ENCODE results near the gene LRRC17.
A peak's percentile ranks its signal among the peaks of the same experiment; 100 is the strongest.

LRRC17 gene

DNA sequence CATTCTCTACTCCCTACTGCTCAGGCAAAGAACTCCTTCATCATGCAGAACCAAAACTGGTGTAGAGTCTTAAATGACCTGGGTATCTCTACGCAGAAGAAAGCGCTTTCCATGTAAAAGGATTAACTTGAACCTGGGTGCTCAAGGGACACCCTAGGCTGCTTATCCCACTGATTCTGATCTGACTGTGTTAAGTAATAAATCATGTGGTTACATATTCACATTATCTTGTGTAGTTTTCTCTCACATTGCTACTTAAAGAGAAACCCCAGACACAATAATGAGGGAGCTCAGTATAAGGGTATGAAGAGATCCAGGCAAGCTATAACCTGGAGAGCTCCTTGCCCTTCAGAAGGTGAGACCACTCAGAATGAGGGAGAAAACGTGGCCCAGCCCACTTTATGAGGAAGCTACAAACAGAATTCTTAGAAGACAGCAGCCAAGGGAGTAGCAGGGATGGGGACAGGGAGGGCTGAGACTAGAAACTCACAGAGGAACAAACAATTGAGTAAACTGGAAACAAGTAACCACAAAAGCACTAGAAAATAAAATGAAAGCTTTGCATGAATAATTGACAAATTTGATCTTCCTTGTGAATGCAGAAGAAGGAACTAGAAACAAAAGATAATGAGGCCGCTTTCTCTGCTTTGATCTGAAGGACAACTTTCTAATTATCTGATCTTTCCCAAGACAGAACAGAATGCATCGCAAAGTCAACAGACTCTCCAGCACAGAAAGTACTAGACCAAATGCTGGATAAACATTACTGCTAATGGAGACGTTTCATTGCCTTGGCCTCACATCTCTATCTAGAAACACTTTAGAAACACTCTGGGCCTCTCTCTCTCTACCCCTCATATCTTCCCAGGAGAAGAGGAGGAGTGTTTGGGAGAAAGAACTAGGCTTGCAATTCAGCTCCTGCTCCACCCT is 76.1 kb downstream of the LRRC17 start:
- DNase-seq (ENCODE audit: low spot score) = no peak

DNA sequence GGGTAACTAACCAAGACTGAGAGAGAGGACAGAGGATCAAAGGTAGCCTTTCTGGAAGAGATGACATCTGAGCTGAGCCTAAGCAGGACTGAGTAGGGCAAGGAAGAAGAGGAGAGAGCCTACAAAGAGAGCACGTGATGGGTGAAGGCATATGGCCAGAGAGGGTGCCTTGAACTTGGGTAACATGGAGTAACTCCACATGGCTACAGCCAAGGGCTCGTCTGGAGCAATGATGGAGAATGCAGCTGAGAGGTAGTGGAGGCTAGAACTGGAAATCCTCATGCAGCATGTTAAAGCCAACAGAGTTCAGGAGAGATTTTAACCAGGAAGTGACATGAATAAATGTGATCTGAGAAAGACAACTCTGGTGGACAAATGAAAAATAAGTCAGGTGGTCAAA is 77.8 kb downstream of the LRRC17 start:
- DNase-seq (ENCODE audit: low spot score) = no peak

DNA sequence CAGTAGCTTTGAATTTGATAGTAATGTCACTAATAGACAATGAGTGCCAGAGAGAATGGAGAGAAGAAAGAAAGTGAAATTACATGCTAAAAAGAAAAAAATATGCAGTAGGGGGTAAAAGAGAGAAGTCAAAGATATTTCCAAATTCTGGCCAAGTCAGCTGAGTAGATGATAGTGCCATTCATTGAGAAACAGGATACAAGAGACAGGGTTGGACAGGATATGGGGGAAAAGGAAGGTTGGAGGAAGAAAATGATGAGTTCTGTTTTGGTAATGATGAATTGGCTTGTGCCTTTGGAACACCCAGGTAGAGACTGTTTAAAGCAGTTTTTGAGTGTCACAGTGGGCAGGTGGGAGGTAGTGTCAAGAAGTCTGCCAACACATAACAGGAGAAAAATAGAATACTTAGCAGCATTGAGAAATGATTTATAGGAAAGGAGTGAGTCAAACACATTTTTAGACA is 78.3 kb downstream of the LRRC17 start:
- DNase-seq (ENCODE audit: low spot score) = peak; percentile 6

DNA sequence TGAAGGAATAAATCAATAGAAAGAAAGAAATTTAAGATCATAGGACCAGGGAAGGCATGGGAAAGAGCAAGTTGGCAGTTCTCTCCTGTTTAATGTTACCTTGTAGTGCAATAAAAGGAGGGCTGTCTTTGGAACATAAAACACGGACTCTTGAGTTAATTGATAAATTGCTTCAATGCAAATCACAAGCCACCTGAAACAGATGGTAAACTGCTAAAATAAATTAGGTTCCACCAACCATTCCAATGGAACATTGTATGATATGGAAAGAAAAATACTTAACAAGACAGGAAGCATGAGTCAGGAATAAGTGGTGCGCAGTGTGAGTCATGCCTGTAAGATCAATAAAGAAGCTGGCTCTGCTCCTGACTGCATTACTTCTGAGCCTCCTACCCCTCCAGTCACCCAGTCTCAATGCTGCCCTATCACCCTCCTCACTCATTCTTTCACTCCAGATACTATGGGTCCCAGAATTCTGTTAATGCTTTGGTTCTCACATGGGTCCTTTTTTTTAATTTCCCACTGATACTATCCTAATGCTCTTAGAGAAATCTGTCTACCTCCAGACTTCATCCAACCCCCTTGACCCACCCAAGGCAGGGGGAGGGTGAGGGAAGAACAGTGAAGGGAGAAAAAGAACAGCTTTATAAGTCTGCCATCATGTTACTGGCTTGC is 78.9 kb downstream of the LRRC17 start:
- DNase-seq (ENCODE audit: low spot score) = peak; percentile 47

DNA sequence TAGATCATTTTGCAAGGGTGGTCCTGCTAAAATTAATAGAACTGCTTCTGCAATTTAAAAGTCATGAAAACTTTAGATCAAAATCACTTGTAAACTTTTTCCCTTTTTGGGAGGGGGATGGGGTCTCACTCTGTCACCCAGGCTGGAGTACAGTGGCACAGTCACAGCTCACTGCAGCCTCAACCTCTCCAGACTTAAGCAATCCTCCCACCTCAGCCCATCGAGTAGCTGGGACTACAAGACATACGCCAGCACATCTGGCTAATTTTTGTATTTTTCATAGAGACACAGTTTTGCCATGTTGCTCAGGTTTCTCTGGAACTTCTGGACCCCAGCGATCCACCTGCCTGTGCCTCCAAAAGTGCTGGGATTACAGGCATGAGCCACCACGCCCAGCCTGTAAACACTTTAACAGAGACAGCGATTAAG is 79.7 kb downstream of the LRRC17 start:
- DNase-seq (ENCODE audit: low spot score) = no peak

DNA sequence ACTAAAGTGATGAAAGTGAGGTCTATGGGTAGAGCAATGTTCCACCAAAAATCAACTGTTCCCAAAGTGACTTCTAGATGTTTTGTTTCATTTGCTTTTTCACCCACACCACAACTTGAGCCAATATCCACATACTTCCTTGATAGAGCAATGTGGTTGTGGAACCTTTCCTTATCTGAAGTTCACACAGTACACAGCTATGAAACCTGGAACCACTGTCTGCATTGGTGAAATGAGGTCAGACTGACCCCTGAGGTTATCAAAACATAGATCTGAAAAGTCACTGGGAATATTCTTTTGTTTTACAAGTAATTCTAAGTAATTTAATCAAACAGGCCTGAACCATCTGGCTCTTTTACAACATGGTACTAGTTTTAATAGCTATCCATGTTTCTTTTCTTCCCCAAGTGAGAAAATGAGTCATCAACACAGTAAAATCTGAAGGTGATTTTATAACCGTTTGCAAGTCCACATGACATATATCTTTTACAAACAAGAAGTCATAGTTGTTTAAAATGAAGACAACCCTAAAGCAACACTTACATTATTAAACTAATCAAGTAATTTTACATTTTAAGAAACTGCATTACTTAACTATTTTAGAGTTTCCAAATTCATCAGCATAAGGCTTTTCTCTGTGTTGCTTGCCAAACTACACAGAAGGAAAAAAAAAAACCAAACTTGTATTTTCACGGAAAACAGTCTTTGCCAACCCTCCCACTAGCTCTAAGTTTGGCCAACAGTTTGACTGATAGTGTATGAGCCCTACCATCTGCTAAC is 80.3 kb downstream of the LRRC17 start:
- DNase-seq (ENCODE audit: low spot score) = no peak

DNA sequence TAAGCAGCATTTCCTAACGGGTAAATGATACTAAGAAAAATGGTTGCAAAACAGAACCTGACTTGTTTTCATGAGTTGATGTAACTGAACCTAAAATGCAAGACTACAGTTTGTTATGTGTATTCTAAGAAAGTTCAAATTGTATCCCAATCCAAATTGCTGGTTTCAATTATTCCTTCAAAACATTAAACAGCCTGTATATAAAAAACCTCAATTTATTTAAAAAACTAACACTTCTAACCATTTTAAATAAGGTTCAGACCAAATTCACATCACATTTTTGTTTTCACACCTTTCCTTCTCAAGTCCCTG is 80.9 kb downstream of the LRRC17 start:
- DNase-seq (ENCODE audit: low spot score) = no peak

DNA sequence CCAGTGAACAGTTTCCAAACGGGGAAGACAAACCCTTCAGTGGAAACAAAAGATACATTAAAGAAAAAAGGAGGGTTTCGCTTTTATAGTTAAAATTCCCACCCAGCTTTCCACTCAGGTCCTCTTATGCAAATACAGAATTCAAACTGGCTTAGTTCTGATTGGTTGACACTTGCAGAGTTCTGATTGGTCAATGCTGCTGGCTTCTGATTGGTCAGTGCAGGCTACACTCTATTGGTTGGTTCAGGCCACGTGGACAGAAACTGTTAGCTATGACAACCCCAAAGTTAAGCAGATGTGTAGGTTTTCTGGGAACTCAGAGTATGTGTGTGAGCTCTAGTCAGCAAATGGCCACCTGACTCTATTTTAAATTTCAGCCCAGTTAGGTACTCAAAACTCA is 81.8 kb downstream of the LRRC17 start:
- DNase-seq (ENCODE audit: low spot score) = no peak

All from putamen (tissue), 1 donor.